Transverse colon (tissue), 3 donors: ENCODE data around the gene APBB1IP.

ENCODE experiments used
- POLR2A ChIP-seq: fragments of 450-650 bp; IDR thresholded peaks from one replicate; pipeline ENCODE4 v1.6.1; 2016; ENCODE audit warnings: antibody characterized with exemption, mild to moderate bottlenecking, moderate library complexity
- POLR2AphosphoS5 ChIP-seq, 3 donors: sonication (generic); formaldehyde crosslinking; IDR thresholded peaks; one replicate each; pipeline ENCODE4 v1.6.1; 2016; ENCODE audit warnings: antibody characterized with exemption in 3 of 3

DNA sequence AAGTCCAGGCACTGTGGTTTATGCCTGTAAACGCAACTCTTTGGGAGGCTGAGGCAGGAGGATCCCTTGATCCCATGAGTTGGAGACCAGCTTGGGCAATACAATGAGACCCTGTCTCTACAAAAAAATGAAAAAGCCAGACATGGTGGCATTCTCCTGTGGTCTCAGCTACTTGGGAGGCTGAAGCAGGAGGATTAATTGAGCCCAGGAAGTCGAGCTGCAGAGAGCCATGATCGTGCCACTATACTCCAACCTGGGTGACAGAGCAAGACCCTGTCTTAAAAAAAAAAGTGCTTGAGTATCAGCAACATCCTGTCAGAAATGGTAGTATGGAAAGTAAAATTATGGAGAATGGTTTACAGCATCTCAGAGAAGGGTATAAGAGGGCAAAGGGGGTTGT, 11.6 kb downstream of the APBB1IP start:
- TF ChIP-seq POLR2AphosphoS5 (IDR thresholded peaks at IDR 0.05) (no peak), POLR2A (no peak)
